ENCODE data around the gene ARFGEF2. TPM values are rescaled to one million over a fixed set of nuclear protein-coding genes. Genes with fewer than 3 reads are reported as not detected.

ARFGEF2 gene
- total RNA-seq, 4 donors from 2014 or later, result 34.7 to 36.2 (median 35.2) TPM

DNA sequence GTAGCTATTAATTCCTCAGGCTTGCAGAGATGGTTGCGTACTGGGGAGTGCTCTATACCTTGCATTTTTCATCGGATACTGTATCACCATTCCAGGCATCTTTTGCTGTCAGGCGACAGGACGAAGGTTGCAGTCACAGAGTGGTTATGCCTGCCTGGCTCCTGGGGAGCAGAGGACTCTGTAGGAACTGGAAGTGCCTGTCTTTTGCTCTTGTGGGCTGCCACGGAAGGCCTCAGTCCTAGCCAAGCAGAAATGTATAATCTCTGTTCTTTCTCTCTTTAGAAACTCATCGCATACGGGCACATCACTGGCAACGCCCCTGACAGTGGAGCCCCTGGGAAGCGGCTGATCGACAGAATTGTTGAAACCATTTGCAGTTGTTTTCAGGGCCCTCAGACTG, 29.5 kb downstream of the ARFGEF2 start:
- TF ChIP-seq, protein P1, sequence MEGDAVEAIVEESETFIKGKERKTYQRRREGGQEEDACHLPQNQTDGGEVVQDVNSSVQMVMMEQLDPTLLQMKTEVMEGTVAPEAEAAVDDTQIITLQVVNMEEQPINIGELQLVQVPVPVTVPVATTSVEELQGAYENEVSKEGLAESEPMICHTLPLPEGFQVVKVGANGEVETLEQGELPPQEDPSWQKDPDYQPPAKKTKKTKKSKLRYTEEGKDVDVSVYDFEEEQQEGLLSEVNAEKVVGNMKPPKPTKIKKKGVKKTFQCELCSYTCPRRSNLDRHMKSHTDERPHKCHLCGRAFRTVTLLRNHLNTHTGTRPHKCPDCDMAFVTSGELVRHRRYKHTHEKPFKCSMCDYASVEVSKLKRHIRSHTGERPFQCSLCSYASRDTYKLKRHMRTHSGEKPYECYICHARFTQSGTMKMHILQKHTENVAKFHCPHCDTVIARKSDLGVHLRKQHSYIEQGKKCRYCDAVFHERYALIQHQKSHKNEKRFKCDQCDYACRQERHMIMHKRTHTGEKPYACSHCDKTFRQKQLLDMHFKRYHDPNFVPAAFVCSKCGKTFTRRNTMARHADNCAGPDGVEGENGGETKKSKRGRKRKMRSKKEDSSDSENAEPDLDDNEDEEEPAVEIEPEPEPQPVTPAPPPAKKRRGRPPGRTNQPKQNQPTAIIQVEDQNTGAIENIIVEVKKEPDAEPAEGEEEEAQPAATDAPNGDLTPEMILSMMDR (IDR thresholded peaks at IDR 0.05), result no peak

DNA sequence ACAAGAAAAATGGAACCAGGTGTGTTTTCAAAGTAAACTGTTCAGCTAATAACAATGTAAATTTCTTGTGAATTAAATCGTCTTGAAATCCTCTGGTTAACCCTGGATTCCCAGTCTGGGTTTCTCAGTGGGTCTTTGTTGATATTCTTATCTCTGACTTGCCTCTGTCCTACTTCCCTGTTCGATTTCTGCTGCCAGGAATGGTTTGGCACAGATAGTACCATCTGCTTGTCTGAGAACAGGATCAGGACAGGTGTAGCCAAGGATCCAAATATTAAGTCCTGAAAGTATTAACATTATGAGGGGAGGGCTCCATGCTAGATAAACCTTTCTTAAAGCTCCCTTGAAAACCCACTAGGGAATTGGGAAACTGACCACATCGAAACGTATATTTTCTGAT, 30.1 kb downstream of the ARFGEF2 start:
- TF ChIP-seq, protein P1 (IDR thresholded peaks at IDR 0.05), result no peak
- ATAC-seq (ENCODE audit: low FRiP score) (no peak), DNase-seq (ENCODE audit: low spot score) (no peak)

More for the DNA sequence above, 29.5 kb downstream of the ARFGEF2 start:
- DNase-seq (ENCODE audit: low spot score) (no peak), ATAC-seq (ENCODE audit: low FRiP score) (no peak)

DNA sequence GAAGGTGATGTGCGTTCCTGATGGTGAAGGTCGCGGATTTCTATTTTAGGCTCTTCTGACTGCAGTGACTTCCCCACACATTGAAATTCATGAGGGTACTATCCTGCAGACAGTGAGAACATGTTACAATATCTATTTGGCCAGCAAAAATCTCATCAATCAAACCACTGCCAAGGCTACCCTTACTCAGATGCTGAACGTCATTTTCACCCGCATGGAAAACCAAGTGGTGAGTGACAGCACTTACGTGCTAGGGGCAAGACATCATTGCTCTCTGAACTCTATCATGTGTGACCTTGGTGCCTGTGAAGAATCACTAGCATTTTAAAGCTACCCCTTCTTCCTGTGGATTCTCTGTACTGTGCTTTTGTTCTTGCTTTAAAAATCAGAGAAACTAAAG, 31.1 kb downstream of the ARFGEF2 start:
- TF ChIP-seq, protein P1 (IDR thresholded peaks at IDR 0.05), result no peak
- DNase-seq (ENCODE audit: low spot score), result no peak
- no peak for ATAC-seq (ENCODE audit: low FRiP score)

DNA sequence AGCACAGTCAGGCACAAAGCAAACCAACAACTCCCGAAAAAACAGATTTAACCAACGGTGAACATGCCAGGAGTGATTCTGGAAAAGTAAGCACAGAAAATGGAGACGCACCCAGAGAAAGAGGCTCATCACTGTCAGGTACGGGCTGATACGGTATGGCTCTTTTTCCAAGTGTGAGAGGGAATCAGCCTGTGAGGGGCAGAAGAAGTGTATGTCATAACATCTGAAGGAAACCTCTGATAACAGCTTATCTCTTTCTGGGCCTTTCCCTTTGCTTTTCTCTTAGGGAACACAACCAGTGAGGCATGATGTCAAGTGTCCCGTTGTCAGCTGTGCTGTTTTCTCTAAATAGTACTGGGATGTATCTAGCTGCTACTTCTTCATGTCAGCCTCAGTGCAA, 32.1 kb downstream of the ARFGEF2 start:
- DNase-seq (ENCODE audit: low spot score) (no peak), ATAC-seq (ENCODE audit: low FRiP score) (no peak)
- TF ChIP-seq, protein P1 (IDR thresholded peaks at IDR 0.05), result no peak

DNA sequence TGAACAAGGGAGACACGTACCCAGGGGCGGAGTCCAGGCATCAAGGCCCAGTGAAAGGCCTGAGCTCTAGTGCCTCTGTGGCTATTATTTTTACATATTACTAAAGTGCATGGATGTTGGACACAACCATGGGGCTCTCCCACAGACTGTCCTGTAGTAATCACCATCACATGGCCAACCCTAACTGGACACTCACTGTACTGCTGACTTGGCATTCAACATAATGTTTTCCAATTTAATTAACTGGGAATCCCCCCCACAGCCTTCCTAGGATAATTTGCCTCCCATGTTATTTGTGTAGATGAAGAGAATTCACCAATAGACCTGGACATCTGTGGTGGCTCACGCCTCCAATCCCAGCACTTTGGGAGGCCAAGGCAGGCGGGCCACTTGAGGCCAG, 34.5 kb downstream of the ARFGEF2 start:
- ATAC-seq (ENCODE audit: low FRiP score) (no peak), DNase-seq (ENCODE audit: low spot score) (no peak)
- TF ChIP-seq, protein P1 (IDR thresholded peaks at IDR 0.05), result no peak

DNA sequence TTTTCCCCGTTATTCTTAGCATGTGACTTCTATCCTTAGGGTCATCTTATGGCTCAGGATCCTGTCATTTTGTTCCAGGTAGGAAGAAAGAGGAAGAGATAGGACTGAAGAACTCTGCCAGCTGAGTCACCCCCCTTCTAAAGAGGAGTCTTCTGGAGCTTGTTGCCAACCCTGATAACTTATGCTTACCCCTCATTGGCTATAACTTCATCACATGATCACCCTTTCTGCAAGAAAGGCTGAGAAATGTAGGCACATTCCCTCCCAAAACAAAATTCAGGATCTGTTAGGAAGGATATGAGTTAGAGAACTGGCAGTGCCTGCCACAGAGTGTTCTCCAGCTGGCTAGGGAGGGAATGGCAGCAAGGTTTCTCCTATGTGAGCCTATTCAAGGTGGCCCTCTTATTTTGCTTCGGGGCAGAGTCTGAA, 35.6 kb downstream of the ARFGEF2 start:
- no peak for ATAC-seq (ENCODE audit: low FRiP score)
- TF ChIP-seq, protein P1 (IDR thresholded peaks at IDR 0.05), result no peak
- DNase-seq (ENCODE audit: low spot score), result no peak

DNA sequence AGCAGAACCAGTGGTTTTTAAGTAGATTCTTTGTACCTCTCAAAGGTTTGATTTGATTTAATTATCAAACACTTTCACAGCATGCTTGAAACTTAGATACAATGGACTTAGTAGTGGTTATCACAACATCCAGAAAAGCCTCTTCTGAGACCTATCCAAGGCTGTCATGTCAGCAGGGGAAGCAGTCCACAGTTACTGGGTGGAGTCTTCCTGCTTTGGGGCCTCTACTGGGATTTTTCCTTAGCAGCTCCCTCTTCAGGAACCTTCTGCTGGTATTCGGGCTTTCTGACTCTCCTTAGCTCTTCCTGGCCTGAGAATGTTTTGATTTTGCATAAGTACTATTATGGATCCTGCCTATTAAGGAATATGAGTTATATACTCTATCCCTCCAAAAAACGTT, 36.0 kb downstream of the ARFGEF2 start:
- ATAC-seq (ENCODE audit: low FRiP score) (no peak), DNase-seq (ENCODE audit: low spot score) (no peak)
- TF ChIP-seq, protein P1 (IDR thresholded peaks at IDR 0.05), result no peak
